DOHH2 (cell line): Measurements from ENCODE around the gene LEF1.

Experiments
- H3F3A ChIP-seq: fragments of 200-600 bp; sonication (generic), shearing (Covaris generic); 2 replicates; pipeline ENCODE4 v1.6.0; 2016; ENCODE audit warnings: antibody characterized with exemption, mild to moderate bottlenecking; ENCODE audit not compliant: control insufficient read depth, insufficient read depth
- H3K27ac ChIP-seq: fragments of 200-600 bp; sonication (generic); 2 replicates; pipeline ENCODE4 v1.5.1; 2014; ENCODE audit warnings: low read depth, mild to moderate bottlenecking, low read length, moderate library complexity
- H3K27me3 ChIP-seq: fragments of 200-600 bp; sonication (generic); 2 replicates; pipeline ENCODE4 v1.6.1; 2014; ENCODE audit warnings: mild to moderate bottlenecking, low read length, mixed read lengths; ENCODE audit not compliant: control insufficient read depth
- H3K36me3 ChIP-seq: fragments of 200-600 bp; sonication (generic); 2 replicates; pipeline ENCODE4 v1.6.1; 2014; ENCODE audit warnings: mild to moderate bottlenecking, low read length, moderate library complexity, mixed read lengths; ENCODE audit not compliant: control insufficient read depth
- H3K4me1 ChIP-seq: fragments of 200-600 bp; sonication (generic); 2 replicates; pipeline ENCODE4 v1.6.1; 2014; ENCODE audit warnings: mild to moderate bottlenecking, low read length, mixed read lengths; ENCODE audit not compliant: control insufficient read depth
- H3K4me2 ChIP-seq: fragments of 200-600 bp; sonication (generic); 2 replicates; pipeline ENCODE4 v1.6.0; 2014; ENCODE audit warnings: mild to moderate bottlenecking, low read length, moderate library complexity
- H3K4me3 ChIP-seq: fragments of 200-600 bp; sonication (generic); 2 replicates; pipeline ENCODE4 v1.5.1; 2014; ENCODE audit warnings: mild to moderate bottlenecking, low read length, mixed read lengths
- H3K79me2 ChIP-seq: fragments of 200-600 bp; sonication (generic); 2 replicates; pipeline ENCODE4 v1.6.1; 2014; ENCODE audit warnings: mild to moderate bottlenecking, low read length, mixed read lengths; ENCODE audit not compliant: control insufficient read depth
- H3K9me2 ChIP-seq: fragments of 200-600 bp; sonication (generic); replicated peaks from 2 replicates; pipeline ENCODE4 v1.6.1; 2014; ENCODE audit warnings: mild to moderate bottlenecking, low read length, mixed read lengths; ENCODE audit not compliant: control insufficient read depth
- H3K9me3 ChIP-seq: fragments of 200-600 bp; sonication (generic); 2 replicates; pipeline ENCODE4 v1.6.1; 2014; ENCODE audit warnings: antibody characterized with exemption, low read length, mixed read lengths; ENCODE audit not compliant: control insufficient read depth, insufficient read depth
- H4K20me1 ChIP-seq: fragments of 200-600 bp; sonication (generic); 2 replicates; pipeline ENCODE4 v1.6.0; 2014; ENCODE audit warnings: low read depth, mild to moderate bottlenecking, antibody characterized with exemption, low read length, moderate library complexity; ENCODE audit not compliant: control insufficient read depth, insufficient read depth
- EZH2phosphoT487 ChIP-seq: fragments of 200-600 bp; sonication (generic); IDR thresholded peaks from 2 replicates; pipeline ENCODE4 v1.6.1; 2017; ENCODE audit warnings: borderline replicate concordance, mild to moderate bottlenecking, antibody characterized with exemption, low read length, moderate library complexity, mixed read lengths
- TF ChIP-seq, protein P1 (sequence below): fragments of 200-600 bp; sonication (generic); IDR thresholded peaks from one replicate; pipeline ENCODE4 v1.5.1; 2014; ENCODE audit warnings: antibody characterized with exemption, mild to moderate bottlenecking, low read depth, low read length; ENCODE audit not compliant: poor library complexity, severe bottlenecking

LEF1 gene

DNA sequence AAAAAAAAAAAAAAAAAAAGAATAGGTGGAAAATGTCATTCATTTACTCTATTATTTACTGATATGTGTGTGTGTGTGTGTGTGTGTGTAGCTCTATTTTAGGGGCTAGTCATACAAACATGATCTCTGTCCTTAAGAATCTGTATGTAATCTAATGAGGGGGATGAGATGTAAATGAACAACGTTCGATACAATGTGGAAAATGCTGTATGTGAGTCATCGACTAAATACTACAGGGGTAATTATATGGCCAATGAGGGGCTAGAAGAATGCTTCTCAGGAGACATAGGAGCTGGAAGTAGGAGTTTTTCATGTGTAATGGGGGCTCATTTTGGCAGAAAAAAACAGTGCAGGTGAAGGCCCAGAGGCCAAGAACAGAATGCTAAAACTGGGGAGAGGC is 41.9 kb downstream of the LEF1 start:
- H3K9me2 ChIP-seq, result no peaks in the 10 kb centered on the region; the same call in 1 of the 2 replicates
- H4K20me1 ChIP-seq, result no peaks in the 10 kb centered on the region
- H3K9me3 ChIP-seq, result no peaks in the 10 kb centered on the region
- H3K4me3 ChIP-seq, result no peak overlapping the region
- H3K4me1 ChIP-seq, result peaks cover 9% of the 10 kb centered on the region
- H3F3A ChIP-seq, result no peaks in the 10 kb centered on the region
- no peaks in the 10 kb centered on the region for H3K27me3 ChIP-seq
- no peak overlapping the region for H3K27ac ChIP-seq
- H3K36me3 ChIP-seq, result no peaks in the 10 kb centered on the region
- H3K79me2 ChIP-seq, result no peaks in the 10 kb centered on the region; the same call in none of the 2 replicates
- TF ChIP-seq EZH2phosphoT487, result no peak
- TF ChIP-seq, protein P1, sequence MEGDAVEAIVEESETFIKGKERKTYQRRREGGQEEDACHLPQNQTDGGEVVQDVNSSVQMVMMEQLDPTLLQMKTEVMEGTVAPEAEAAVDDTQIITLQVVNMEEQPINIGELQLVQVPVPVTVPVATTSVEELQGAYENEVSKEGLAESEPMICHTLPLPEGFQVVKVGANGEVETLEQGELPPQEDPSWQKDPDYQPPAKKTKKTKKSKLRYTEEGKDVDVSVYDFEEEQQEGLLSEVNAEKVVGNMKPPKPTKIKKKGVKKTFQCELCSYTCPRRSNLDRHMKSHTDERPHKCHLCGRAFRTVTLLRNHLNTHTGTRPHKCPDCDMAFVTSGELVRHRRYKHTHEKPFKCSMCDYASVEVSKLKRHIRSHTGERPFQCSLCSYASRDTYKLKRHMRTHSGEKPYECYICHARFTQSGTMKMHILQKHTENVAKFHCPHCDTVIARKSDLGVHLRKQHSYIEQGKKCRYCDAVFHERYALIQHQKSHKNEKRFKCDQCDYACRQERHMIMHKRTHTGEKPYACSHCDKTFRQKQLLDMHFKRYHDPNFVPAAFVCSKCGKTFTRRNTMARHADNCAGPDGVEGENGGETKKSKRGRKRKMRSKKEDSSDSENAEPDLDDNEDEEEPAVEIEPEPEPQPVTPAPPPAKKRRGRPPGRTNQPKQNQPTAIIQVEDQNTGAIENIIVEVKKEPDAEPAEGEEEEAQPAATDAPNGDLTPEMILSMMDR, result no peak
- H3K4me2 ChIP-seq, result no peak overlapping the region

DNA sequence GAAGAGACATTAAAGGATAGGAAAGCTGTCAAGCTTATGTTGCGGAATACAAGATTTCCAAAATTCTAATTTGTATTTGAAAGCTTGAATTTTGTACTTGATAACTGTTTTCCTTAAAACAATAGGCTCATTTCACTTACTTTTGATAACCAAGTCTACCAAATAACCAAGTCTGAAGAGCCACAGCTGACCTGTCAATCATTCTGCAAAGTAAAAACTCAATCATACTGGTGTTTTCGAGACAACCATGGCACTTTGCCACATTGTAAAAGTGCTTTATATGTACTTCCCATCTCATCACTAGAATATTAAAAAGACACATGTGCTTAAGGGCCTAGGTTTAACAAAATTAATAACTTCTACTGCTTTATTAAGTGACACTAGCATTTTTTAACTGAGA is 47.9 kb downstream of the LEF1 start:
- Histone ChIP-seq H3K79me2 (peaks cover 5% of the 10 kb centered on the region; the same call in 1 of the 2 replicates), H3K27me3 (no peaks in the 10 kb centered on the region), H3K9me2 (no peaks in the 10 kb centered on the region; the same call in 1 of the 2 replicates), H4K20me1 (peaks cover 3% of the 10 kb centered on the region; the same call in 1 of the 2 replicates), H3K4me3 (no peak overlapping the region), H3K36me3 (no peaks in the 10 kb centered on the region), H3K9me3 (no peaks in the 10 kb centered on the region), H3K27ac (no peak overlapping the region), H3K4me2 (no peak overlapping the region), H3F3A (0 out of 2 replicates have a peak, but pooled peaks cover 2% of the 10 kb centered on the region), H3K4me1 (peaks cover 14% of the 10 kb centered on the region)
- TF ChIP-seq, protein P1, result no peak
- TF ChIP-seq EZH2phosphoT487, result no peak

DNA sequence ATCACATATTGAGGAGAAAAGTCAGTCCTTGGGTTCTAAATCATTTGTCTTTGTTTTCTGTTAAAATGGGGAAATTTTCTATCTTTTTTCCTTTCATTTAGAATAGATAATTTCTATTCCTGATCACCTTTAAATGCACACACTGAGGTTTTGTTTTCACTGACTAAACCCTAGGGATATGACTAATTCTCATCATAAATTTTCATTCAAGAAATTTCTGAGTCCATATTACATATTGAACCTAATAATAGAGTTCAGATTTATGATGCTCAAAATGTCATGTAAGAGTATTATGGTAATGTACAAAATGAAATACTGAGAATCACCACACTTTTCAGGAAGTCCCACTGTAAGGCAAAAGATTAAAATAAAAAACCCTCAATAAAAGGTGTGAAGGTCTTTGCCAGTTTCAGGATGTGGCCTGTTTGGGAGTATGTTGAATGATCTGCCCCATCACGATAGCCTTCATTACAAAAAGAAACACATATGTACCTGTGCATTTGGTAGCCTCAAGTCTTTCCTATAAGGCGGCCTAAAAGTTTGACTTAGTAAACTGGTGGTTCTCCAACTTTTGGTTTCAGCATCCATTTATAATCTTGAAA is 49.4 kb downstream of the LEF1 start:
- H4K20me1 ChIP-seq, result peaks cover 3% of the 10 kb centered on the region; the same call in 1 of the 2 replicates
- H3K36me3 ChIP-seq, result no peaks in the 10 kb centered on the region
- H3K27me3 ChIP-seq, result no peaks in the 10 kb centered on the region
- H3K27ac ChIP-seq, result no peak overlapping the region
- peaks cover 19% of the 10 kb centered on the region for H3K4me1 ChIP-seq
- no peak overlapping the region for H3K4me3 ChIP-seq
- H3K4me2 ChIP-seq, result no peak overlapping the region
- H3K9me3 ChIP-seq, result no peaks in the 10 kb centered on the region
- TF ChIP-seq EZH2phosphoT487, result no peak
- TF ChIP-seq, protein P1, result no peak
- 0 out of 2 replicates have a peak, but pooled peaks cover 2% of the 10 kb centered on the region for H3F3A ChIP-seq
- H3K79me2 ChIP-seq, result 0 out of 2 replicates have a peak, but pooled peaks cover 5% of the 10 kb centered on the region
- no peaks in the 10 kb centered on the region; the same call in 1 of the 2 replicates for H3K9me2 ChIP-seq
